Loucy (cell line): ENCODE data around the gene CAP2.
"Not testable (repeated sequence)": the region's sequence is repeated elsewhere in the genome, so short reads cannot be mapped to it uniquely, and the experiment has no call there.

Experiments used
- H2AFZ ChIP-seq: fragments of 200-600 bp; sonication (generic); 2 replicates; pipeline ENCODE4 v1.6.0; 2016; ENCODE audit warnings: antibody characterized with exemption, mild to moderate bottlenecking, low read length, moderate library complexity
- H3F3A ChIP-seq: fragments of 200-600 bp; 2 replicates; pipeline ENCODE4 v1.6.0; 2016; ENCODE audit warnings: antibody characterized with exemption, low read depth, mild to moderate bottlenecking
- H3K27me3 ChIP-seq: fragments of 200-600 bp; sonication (generic); 2 replicates; pipeline ENCODE4 v1.6.1; 2014; ENCODE audit warnings: low read length, mild to moderate bottlenecking; ENCODE audit not compliant: insufficient read depth, poor library complexity, severe bottlenecking
- H3K36me3 ChIP-seq: fragments of 200-600 bp; sonication (generic); 2 replicates; pipeline ENCODE4 v1.6.1; 2016; ENCODE audit warnings: low read length; ENCODE audit not compliant: insufficient read depth
- H3K4me1 ChIP-seq: fragments of 200-600 bp; sonication (generic); 2 replicates; pipeline ENCODE4 v1.5.1; 2014; ENCODE audit warnings: low read length, mild to moderate bottlenecking; ENCODE audit not compliant: insufficient read depth, poor library complexity, severe bottlenecking
- H3K4me2 ChIP-seq: fragments of 200-600 bp; sonication (generic); 2 replicates; pipeline ENCODE4 v1.6.0; 2014; ENCODE audit warnings: antibody characterized with exemption, low read length, low read depth, mild to moderate bottlenecking; ENCODE audit not compliant: poor library complexity, severe bottlenecking
- H3K4me3 ChIP-seq: fragments of 200-600 bp; sonication (generic); 2 replicates; pipeline ENCODE4 v1.5.1; 2014; ENCODE audit warnings: low read length, mild to moderate bottlenecking, mixed read lengths; ENCODE audit not compliant: poor library complexity, severe bottlenecking
- H3K79me2 ChIP-seq: fragments of 200-600 bp; sonication (generic); 2 replicates; pipeline ENCODE4 v1.6.1; 2014; ENCODE audit warnings: low read length; ENCODE audit not compliant: insufficient read depth
- H3K9ac ChIP-seq: fragments of 200-600 bp; sonication (generic); 2 replicates; pipeline ENCODE4 v1.6.0; 2014; ENCODE audit warnings: mild to moderate bottlenecking, low read depth, low read length, moderate library complexity; ENCODE audit not compliant: poor library complexity, severe bottlenecking
- H3K9me2 ChIP-seq: fragments of 200-600 bp; sonication (generic); replicated peaks from 2 replicates; pipeline ENCODE4 v1.6.1; 2016; ENCODE audit warnings: low read depth, low read length, mixed read lengths
- H3K9me3 ChIP-seq: fragments of 200-600 bp; sonication (generic); 2 replicates; pipeline ENCODE4 v1.6.1; 2014; ENCODE audit warnings: mild to moderate bottlenecking, antibody characterized with exemption, low read length, low read depth; ENCODE audit not compliant: insufficient read depth
- H4K20me1 ChIP-seq: fragments of 200-600 bp; sonication (generic); 2 replicates; pipeline ENCODE4 v1.6.0; 2014; ENCODE audit warnings: antibody characterized with exemption, low read length, mild to moderate bottlenecking; ENCODE audit not compliant: insufficient read depth, poor library complexity, severe bottlenecking
- CTCF ChIP-seq: fragments of 200-600 bp; sonication (generic); conservative IDR thresholded peaks from 2 replicates; pipeline ENCODE4 v1.5.1; 2014; ENCODE audit warnings: mild to moderate bottlenecking, antibody characterized with exemption, low read length
- EZH2phosphoT487 ChIP-seq: fragments of 200-600 bp; IDR thresholded peaks from 2 replicates; pipeline ENCODE4 v1.6.1; 2018; ENCODE audit warnings: antibody characterized with exemption, mild to moderate bottlenecking, moderate library complexity, borderline replicate concordance

The CAP2 gene

DNA sequence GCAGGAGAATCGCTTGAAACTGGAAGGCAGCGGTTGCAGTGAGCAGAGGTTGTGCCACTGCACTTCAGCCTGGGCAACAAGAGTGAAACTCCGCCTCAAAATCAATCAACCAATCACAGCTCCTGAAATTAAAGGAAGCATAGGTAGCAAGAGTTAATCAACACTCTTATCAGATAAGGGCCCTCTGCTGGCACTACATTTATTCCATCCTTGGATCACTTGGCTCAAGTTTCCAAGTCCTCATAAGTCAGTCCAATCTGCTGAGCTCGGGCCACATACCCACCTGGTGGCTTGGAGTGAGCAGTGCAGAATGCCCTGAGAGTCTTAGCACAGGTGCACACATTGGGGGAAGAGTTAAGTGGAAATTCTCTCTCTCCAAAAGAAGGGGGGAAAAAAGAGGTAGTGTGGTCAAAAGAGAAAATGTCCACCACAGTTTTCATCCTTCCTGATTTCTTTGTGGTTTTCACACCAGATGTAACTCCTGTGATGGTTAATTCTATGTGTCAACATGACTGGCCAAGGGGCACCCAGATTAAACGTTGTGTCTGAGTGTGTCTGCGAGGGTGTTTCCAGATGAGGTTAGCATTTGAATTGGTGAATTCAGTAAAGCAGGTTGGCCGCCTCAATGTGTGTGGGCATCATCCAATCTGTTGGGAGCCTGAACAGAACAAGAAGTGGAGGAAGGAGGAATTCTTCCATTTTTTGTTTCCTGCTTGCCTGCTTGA, 192.5 kb downstream of the CAP2 start:
- Histone ChIP-seq H2AFZ (no peak overlapping the region), H3K4me2 (no peak overlapping the region), H3K9ac (no peak overlapping the region), H3F3A (no peaks in the 10 kb centered on the region), H3K4me1 (no peaks in the 10 kb centered on the region), H4K20me1 (no peaks in the 10 kb centered on the region), H3K36me3 (no peaks in the 10 kb centered on the region), H3K79me2 (no peaks in the 10 kb centered on the region), H3K27me3 (no peaks in the 10 kb centered on the region), H3K9me3 (no peaks in the 10 kb centered on the region), H3K4me3 (no peak overlapping the region), H3K9me2 (no peaks in the 10 kb centered on the region)
- TF ChIP-seq CTCF (peak; percentile 41; the same call in 1 of the 2 replicates), EZH2phosphoT487 (no peak)

DNA sequence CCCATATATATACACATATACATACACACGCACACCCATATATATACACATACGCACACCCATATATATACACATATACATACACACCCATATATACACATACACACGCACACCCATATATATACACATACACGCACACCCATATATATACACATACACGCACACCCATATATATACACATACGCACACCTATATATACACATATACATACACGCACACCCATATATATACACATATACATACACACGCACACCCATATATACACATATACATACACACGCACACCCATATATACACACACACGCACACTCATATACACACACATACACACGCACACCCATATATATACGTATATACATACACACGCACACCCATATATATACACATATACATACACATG, 193.2 kb downstream of the CAP2 start:
- H4K20me1 ChIP-seq, H3K36me3 ChIP-seq, H3K4me2 ChIP-seq, H2AFZ ChIP-seq, H3K27me3 ChIP-seq, H3K9me2 ChIP-seq, H3K4me3 ChIP-seq, H3K79me2 ChIP-seq, H3K9ac ChIP-seq, H3F3A ChIP-seq, H3K4me1 ChIP-seq, H3K9me3 ChIP-seq: not testable (repeated sequence)

DNA sequence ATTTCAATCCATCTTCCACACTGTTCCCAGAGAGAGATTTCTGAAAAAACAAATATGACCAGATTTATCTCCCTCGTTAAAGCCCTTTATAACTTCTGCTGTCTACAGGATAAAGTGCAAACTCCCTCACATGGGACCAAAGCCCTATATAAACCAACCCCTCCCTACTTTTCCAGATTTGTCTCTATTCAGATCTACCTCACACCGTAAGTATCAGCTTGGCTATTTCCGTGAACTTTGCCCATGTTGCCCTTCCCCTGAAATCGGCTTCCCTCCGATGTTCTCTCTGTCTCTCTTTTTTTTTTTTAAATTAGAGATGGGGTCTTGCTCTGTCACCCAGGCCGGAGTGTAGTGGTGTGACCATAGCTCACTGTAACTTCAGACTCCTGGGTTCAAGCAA, 194.6 kb downstream of the CAP2 start:
- no peaks in the 10 kb centered on the region for H3K4me1 ChIP-seq
- no peak overlapping the region for H3K4me2 ChIP-seq
- no peaks in the 10 kb centered on the region for H3K27me3 ChIP-seq
- H3F3A ChIP-seq, result no peaks in the 10 kb centered on the region
- H3K79me2 ChIP-seq, result no peaks in the 10 kb centered on the region
- TF ChIP-seq EZH2phosphoT487, result no peak
- TF ChIP-seq CTCF, result no peak
- no peaks in the 10 kb centered on the region for H3K36me3 ChIP-seq
- H3K9ac ChIP-seq, result no peak overlapping the region
- no peaks in the 10 kb centered on the region for H4K20me1 ChIP-seq
- H3K9me2 ChIP-seq, result no peaks in the 10 kb centered on the region
- no peak overlapping the region for H2AFZ ChIP-seq
- H3K9me3 ChIP-seq, result no peaks in the 10 kb centered on the region
- no peak overlapping the region for H3K4me3 ChIP-seq

DNA sequence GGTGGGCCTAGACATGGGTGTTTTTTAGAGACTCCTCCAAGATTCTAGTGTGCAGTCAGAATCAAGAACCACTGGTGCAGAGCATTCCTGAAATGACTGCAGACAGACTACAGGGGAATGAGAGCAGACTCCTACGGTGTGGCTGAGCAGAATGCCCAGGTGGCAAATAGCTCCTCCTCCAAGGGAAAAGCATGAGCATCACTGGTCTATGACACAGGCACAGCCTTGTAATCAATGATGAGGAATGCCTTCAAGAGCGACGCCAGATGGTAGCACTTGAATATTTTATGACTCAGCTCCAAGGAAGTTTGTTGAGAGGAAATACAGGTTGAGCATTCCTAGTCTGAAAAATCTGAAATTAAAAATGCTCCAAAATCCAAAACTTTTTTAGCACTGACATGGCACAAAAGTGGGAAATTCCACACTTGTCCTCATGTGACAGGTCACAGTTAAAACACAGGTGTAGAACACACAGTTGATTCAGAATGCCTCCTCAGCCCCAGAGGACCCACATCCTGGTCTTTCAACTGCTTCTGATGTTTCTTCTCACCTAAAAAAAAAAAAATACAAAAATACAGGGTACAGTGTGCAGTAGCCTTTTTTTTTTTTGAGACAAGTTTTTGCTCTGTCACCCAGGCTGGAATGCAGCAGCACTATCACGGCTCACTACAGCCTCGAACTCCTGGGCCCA, 196.2 kb downstream of the CAP2 start:
- no peaks in the 10 kb centered on the region for H3F3A ChIP-seq
- no peak overlapping the region for H3K9ac ChIP-seq
- H3K9me2 ChIP-seq, result no peaks in the 10 kb centered on the region
- no peak overlapping the region for H3K4me2 ChIP-seq
- no peaks in the 10 kb centered on the region for H3K36me3 ChIP-seq
- no peaks in the 10 kb centered on the region for H3K79me2 ChIP-seq
- TF ChIP-seq CTCF, result no peak
- no peak for TF ChIP-seq EZH2phosphoT487
- H3K9me3 ChIP-seq, result no peaks in the 10 kb centered on the region
- no peaks in the 10 kb centered on the region for H4K20me1 ChIP-seq
- H3K4me1 ChIP-seq, result no peaks in the 10 kb centered on the region
- H3K27me3 ChIP-seq, result no peaks in the 10 kb centered on the region
- H3K4me3 ChIP-seq, result no peak overlapping the region
- no peak overlapping the region for H2AFZ ChIP-seq
